Measurements from ENCODE around the gene ITPRIP.
A peak's percentile ranks its signal among the peaks of the same experiment; 100 is the strongest.

ITPRIP gene, protein sequence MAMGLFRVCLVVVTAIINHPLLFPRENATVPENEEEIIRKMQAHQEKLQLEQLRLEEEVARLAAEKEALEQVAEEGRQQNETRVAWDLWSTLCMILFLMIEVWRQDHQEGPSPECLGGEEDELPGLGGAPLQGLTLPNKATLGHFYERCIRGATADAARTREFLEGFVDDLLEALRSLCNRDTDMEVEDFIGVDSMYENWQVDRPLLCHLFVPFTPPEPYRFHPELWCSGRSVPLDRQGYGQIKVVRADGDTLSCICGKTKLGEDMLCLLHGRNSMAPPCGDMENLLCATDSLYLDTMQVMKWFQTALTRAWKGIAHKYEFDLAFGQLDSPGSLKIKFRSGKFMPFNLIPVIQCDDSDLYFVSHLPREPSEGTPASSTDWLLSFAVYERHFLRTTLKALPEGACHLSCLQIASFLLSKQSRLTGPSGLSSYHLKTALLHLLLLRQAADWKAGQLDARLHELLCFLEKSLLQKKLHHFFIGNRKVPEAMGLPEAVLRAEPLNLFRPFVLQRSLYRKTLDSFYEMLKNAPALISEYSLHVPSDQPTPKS

DNA sequence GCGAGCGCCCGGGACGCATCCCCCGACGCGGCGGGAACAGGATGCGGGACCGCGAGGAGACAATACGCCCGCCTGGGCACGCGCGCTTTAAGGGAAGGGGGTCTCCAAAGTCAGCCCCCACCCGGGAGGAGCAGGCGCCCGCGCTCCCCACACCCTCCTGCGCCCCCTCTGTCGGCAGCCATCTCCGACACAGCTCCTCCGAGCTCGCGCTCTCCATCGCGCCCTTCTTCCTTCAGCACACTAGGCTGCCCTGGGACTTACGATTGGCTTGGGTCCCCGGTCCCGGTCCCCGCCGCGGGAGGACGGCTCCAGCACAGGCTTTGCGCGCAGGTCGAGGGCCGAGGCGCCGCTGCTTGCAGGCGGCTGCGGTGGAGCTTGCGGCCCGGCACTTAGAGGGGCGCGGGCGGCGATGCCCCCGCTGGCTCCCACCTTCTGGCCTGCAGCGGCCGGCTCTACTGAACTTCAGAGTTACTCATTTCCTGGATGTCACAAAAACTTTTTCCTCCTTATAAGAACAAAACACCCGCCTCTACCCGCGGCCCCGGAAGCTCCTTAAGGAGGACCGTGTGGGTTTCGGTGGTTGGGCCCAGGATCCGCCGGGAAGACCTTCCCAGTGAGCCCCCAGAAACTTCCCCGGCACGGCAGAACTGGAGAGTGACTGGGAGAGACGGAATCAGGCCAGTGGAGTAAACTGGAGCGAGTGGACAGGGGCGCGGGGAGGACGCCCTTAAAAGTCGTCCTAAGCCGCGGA, at the start of gene ITPRIP:
Gene ITPRIP, minus strand, starts transcription at position 481 of the 751 bp plus-strand sequence. CDS start 22,414 bp downstream, outside the sequence.
- peak; percentile 78 for DNase-seq

DNA sequence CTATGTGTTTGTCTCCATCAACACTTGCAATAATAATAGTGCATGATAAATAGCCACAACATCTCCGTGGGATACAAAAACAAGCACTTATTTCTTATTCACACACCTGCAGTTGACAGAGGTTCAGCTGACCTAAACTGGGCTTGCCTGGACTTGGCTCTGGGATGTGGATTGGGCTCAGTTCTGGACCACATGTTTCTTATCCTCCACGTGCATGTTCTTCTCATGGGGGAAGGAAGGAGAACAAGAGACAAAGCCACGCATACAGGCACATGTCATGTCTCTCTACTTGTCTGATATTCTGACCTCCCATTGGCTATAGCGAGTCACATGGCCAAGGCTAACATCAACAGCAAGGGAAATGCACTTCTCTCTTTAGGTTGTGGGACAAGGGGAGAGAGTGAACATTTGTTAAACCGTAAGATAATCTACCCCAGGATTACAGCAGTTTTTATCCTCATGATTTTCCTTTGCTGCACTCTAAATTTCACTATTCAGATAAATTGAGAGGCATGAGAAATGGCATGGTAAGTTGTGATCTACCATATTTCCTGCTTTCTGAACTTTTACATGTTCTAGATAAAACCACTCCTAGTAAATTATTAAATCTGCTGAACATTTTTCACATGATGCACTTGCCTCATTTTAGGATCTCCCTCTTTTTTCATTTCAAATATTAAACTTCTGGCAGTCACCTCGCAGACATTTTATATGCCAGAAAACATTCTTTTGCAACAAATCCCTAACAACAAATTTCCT, 49.0 kb upstream of the ITPRIP start:
- no peak for DNase-seq

DNA sequence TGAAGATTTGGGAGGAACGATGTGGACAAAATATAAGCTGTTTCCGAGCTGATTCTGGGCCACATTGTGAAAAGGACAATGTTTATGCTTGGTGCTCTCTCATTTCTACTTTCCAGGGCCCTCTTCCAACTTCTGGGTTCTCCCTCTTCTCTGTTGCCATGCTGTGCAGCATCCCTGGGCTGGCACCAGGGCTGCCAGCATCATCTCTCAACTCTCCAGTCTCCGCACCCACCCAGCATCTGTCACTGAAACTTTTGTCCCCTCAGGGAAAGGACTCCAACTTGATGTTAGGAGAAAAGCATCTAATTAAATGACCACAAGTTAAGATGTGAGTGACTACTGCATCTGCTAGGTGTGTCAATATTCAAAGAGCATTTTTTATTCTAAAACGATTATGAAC, 42.1 kb upstream of the ITPRIP start:
- DNase-seq = no peak

DNA sequence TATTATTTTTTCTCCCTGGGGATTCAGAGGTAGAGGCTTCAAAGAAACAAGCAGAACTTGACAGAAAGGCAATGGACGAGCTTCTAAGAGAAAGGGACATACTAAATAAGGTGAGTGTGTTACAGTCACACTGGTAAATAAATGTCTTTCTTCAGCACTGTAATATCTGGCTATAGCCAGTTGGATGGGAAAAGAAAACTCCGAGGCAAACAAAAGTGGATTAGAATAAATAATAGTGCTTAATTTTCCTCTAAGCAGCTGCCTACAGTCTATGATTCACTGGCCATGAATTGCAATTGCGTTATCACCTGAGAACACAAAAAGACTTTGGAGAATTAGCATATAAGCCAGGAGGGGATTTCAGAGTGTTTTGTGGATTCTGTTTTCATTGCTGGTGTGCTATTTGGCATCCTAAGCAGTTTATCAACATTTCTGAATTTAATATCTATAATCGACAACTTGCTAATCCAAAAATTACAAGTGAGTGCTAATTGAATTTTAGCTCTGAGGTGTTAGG, 38.6 kb upstream of the ITPRIP start:
- no peak for DNase-seq

DNA sequence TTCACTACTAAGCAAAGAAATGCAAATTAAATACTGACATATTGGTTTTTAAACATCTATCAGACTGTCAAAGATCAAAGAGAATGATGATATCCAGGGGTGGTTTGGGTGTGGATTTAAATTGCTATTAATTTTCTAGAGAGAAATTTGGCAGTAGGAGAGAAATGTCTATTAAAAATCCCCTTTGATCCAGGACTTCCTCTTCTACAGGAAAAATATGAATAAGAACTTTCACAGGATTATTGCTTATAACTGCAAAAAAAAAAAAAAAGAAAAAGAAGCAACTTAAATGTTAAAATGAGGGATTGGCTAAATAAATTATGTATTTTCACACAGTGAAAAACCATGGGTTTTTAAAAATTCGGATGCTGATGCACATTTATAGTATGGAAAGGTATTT, 36.3 kb upstream of the ITPRIP start:
- no peak for DNase-seq

DNA sequence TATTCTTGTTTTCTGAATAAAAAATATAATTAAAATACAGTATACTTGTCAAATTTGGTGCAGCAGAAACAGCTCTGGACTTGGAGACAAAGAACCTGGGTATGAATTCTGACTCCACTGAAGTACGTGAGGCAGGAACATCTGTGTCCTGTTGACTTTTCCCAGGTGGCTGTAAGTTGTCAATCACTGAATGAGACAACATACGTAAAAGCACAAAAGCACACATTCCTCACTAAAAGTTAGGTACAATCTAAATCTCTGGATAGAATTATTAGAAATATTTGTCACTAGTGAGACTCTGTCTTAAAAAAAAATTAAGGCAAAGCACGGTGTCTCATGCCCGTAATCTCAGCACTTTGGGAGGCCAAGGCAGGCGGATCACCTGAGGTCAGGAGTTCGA, 33.5 kb upstream of the ITPRIP start:
- no peak for DNase-seq

DNA sequence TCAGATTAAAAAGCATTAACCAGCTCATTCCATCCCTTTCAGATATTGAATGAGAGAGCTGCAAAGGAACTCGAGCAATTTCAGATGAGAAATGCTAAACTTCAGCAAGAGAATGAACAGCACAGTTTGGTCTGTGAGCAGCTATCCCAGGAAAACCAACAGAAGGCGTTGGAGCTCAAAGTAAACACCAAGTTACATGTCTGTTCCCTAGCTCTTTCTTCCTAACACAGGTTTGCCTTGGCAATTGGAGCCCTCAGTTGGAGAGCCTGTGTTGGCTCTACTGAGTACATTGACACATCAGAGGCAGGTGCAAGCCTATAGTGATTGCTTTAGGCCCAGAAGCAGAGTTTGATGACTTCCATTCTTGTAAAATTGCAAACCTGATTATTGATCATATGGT, 30.1 kb upstream of the ITPRIP start:
- no peak for DNase-seq

DNA sequence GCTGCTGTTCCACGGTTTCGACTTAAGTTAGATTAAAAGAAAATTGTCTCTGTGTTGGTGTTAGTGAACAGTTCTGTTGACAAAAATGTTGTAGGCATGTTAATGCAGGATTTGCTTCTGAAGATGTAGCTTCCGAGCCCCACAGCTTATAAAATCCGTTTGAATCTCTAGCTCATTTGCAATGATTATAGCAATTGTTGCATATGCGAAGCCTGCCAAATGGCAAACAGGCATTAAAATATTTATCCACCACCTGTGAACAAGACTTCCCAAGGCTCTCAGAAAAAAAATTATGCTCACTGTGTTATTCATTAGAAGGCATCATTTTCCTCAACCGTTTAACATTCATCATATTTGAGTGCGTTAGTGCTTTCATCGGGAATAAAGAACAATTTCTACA, 29.6 kb upstream of the ITPRIP start:
- DNase-seq = no peak

DNA sequence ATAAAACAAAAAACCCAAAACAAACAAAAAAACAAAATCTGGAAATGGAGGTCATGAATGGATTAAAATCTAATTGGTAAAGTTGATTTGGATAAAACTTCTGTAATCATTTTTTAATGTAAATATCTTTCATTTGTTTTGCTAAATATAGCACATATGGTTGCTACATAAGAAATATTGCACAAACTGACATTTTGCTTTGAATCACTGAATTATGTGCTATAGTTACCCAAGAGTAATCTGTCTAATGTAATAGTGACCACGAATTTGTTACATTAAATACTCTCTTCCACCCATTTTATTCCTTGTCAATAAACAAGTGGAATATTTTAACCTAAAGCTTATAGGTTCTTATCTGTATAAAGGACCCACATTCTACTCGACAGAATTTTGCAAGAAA, 21.5 kb upstream of the ITPRIP start:
- no peak for DNase-seq

DNA sequence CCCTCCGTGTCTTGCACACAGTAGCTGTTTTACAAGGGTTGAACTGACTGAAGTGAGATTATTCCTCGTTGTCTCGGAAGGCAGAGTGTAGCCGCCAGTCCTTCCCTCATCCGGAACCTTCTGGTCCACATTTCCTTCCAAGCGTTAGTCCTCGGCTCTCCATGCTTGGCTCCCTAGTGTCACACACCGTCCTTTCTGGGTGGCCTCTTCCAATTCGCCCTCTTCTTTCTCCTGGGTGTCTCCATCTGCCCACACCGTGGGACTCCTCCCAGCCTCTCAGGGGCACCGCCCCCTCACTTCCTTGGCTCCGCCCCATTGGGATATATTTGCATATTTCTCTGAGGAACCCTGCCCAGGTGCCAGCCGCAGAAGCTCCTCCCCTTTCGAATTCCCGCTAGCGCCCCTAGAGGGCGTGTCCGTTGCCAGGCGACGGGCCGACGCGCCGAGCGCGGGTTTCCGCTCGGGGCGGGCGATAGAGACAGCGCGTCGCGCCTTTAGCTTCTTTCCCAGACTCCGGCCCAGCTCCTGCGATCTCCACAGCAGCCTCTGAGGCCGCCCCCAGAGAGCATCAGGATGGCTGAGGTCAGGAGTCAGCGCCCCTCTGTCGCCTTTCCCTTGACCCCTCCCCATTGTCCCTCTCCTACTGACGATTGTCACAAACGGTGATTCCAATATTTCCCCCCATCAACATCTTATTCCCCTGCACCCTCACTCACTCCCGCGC, 15.2 kb upstream of the ITPRIP start, which contains the start of gene CFAP58:
Gene CFAP58, plus strand, starts transcription at position 509 of the 724 bp plus-strand sequence. Its CDS starts 65 bp downstream, at position 574.
- DNase-seq = peak; percentile 96

DNA sequence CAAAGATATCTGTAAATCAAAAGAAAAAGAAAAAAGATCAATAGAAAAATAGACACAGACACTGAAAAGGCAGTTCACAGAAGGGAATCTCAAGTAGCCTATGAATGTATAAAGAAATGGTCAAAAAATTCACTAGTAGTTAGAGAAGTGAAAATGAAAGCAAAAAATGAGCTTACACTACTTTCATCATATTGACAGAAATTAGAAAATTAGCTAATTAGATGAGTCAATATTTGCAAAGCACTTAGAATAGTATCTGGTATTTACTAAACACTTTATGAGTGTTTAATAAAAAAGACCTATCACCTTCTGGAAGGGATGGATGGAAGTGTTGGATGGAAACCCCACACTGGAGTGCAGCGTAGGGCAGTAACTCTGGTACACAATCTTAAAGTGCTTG, 13.7 kb upstream of the ITPRIP start:
- DNase-seq = no peak

DNA sequence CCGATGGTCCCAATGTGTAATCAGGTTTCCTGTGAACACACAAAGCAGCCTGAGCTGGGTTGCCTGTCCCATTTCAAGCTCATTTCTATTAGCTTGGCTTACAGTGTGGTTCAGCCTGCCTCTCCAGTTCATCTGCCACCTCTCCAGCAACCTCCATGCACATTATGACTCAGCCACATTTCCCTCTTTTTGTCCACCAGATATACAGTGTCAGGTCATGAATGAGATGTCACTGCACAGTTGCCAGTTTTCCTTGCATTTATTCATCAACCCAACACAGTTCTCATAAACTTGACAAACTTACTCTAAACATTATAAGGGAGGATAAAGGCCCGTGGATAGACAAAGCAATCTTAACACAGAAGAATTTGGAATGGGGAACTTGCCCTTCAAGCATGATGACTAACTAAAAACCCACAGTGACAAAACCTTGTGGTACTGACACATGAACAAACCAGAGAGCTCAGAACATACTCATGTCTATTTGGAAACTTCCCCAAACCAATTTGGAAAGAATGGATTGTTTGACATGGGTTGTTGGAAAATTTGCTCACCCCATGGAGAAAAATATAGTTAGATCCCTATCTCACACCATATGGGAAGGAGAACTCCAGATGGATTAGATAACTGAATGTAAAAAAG, 12.9 kb upstream of the ITPRIP start:
- no peak for DNase-seq

DNA sequence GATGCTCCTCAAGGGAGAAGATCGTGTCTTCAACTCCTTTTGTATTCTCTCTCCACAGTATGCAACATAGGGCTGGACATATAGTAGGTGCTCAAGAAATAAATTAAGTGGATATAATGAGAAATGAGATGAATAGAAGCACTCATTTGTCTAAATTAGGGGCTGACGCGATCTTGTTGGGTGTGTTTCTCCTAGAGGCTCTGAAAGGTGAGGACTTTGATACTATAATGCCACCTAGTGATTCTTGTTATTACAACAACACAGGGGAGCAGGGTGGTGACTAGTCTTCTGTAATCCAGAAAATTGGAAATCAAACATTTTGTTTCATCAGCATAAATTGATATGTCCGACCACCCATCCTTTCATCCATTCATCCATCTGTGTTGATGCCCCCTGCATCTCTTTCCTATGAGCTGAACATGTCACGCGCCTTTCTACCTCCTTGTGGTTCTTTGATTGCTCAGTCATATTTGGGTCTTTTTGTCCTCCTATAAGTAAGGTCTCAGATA, 11.9 kb upstream of the ITPRIP start:
- no peak for DNase-seq

DNA sequence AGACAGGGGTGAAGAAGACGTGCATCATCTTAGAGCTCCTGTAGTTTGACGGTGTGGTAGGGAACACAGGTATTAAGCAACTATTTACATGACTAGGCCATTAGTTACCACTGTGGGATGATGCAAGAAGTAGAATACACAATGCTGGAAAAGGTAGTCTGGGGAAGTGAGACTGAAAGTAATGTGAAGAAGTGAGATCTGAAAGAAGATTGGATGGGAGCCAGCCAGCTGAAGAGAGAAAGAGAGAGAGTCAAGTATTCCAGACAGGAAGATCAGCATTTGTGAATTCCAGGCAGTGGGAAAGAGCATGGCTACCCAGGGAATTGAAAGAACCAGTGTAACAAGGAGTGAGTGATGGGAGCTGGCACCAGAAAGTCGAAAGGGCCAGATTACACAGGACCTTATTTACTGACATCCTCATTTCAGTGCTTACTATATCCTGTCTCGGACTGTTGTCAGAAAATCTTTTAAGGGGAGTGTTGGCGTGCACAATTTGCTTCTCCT, 11.4 kb upstream of the ITPRIP start:
- DNase-seq = no peak

DNA sequence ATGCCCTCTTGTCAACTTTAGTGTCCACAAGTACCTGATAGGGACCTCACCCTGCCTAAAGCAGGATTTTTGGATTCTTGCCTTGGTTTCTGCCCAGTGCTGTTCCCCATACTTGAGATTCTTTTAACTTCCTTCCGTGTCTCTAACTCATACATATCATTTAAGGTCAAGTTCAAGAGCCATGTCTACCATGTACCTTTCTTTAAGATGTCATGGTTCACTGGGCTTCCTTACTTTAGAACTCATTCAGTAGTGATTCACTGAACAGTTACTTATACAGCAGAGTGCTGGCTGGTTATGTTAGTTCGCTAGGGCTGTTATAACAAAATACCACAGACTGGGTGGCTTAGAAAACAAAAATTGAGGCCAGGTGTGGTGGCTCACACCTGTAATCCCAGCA, 10.3 kb upstream of the ITPRIP start:
- DNase-seq = no peak

DNA sequence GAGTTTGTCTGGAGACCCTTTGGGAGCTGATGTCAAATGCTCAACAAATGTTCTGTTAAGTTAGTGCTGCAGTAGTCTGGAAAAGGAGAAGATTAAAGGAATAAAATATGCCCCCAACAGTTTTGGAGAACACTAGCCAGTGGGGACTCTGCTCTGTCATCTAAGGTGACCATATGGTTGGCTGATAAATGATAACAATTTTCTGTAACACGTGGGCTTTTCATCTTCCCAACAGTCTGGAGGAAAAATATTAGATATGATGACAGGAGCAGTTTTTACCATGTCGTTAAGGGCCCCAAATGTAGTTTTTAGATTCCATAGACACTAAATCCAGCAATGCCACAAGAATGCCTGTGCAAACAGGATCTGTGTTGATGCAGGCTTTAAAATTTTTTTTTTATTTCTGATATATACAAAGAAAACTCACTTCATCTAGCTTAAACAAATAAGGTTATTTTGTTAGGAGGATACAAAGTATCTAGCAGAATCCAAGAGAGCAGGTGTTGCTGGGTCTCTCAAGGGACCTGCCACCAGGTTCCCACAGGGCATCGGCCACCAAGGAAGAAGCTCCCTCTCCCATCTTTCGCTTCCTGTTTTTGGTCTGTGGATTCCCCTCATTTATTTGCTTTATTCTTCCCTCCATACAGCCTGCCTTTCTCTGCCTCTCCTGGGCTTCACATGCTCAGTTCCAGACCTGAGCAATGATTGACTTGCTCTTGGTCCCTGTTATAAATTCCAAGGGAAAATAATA, 9.2 kb upstream of the ITPRIP start:
- no peak for DNase-seq

DNA sequence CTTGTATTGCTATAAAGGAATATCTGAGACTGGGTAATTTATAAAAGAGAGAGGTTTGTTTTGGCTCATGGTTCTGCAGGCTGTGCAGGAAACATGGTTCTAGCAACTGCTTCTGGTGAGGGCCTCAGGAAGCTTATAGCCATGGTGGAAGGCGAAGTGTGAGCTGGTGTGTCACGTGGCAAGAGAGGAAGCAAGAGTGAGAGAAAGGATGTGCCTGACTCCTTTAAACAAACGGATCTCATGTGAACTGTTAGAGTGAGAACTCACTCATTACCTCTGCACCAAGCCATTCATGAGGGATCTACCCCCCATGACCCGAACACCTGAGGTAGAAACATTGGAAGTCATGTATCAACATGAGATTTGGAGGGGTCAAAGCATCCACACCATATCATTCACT, 7.7 kb upstream of the ITPRIP start:
- DNase-seq = no peak

DNA sequence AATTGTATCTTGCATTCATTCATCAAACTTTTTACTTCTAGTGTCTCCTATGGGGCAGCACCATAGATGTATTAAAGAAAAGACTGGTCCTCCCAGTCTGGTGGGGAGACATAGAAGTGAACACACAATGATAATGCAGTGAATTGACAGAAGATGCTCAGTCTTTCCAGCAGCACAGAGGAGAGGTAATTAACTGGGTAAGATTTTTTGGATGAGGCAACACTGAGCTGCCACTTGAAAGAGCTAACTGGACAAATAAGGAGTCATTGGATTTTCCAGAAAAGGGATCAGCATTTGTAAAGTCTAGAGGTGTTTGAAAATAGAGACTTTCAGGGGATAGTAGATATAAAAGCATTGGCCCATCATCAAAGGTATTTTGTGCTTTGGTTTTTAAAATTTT, 7.2 kb upstream of the ITPRIP start:
- DNase-seq = no peak

DNA sequence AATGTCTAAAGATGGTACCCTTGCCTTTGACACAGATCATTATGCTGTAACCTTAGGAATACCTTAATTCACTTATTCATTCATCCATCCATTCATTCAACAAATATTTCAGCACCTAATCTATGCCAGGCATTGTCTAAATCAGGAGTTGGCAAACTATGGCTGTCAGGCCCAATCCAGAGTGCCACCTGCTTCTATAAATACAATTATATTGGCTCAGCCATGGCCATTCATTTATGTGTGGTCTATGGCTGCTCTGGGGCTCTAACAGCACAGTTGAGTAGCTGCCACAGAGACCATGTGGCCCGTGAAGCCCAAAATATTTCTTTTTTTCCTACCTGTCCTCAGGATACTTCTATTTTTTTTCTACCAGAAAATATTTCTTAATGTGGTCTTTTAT, 6.0 kb upstream of the ITPRIP start:
- DNase-seq = no peak

DNA sequence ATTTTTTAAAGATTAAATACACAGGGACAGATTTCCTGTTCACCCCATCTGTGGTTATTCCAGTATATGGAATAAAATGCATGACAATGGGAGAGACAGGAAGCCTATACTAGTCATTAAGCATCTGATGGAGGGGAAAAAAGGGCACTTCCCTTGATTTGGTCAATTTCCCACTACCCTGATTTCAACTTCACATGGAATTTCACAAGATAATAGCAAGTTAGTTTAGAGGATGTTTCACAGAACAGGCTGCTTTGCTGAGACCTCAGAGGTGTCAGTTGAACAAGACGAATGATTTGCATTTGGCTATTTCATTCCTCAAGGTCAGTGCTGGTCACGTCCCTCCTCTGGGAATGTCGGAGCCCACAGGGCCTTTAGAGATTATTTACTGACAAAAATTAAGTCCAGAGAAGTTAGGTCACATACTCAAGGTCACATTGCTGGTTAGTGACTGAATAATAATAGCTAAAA, 4.7 kb upstream of the ITPRIP start:
- DNase-seq = no peak
